ENCODE results near the gene PYY. TPM values are rescaled to one million over a fixed set of nuclear protein-coding genes. Genes with fewer than 3 reads are reported as not detected.

PYY gene
- total and polyA plus RNA-seq, 10 of the 15 experiments (the other 5 are each of a cell fraction or from before 2014, with no cell fraction given), result 0.07 to 0.18 TPM; not detected in 8

GRCh38 chr17:43967251-43967875 lies 13.6 kb upstream of the PYY start (continued):
- no peak for TF ChIP-seq BCLAF1 (IDR thresholded peaks at IDR 0.05)
- TF ChIP-seq SREBF1 (IDR thresholded peaks at IDR 0.05; ENCODE audit: low read length), result no peak
- TF ChIP-seq MEF2B (IDR thresholded peaks at IDR 0.05; ENCODE audit: partially characterized antibody, poor library complexity, severe bottlenecking), result no peak
- TF ChIP-seq FOXM1 (IDR thresholded peaks at IDR 0.05; ENCODE audit: low read depth, low read length), result no peak
- no peak for TF ChIP-seq PRDM15 (CRISPR knock-in tag; IDR thresholded peaks at IDR 0.05)
- TF ChIP-seq CREM (IDR thresholded peaks at IDR 0.05; ENCODE audit: low read depth), result no peak
- TF ChIP-seq EP300 (IDR thresholded peaks at IDR 0.05; ENCODE audit: borderline replicate concordance in 1 of 2, control insufficient read depth in 1 of 2, low read depth in 2 of 2, low read length in 2 of 2), result no peak
- TF ChIP-seq, protein P1, sequence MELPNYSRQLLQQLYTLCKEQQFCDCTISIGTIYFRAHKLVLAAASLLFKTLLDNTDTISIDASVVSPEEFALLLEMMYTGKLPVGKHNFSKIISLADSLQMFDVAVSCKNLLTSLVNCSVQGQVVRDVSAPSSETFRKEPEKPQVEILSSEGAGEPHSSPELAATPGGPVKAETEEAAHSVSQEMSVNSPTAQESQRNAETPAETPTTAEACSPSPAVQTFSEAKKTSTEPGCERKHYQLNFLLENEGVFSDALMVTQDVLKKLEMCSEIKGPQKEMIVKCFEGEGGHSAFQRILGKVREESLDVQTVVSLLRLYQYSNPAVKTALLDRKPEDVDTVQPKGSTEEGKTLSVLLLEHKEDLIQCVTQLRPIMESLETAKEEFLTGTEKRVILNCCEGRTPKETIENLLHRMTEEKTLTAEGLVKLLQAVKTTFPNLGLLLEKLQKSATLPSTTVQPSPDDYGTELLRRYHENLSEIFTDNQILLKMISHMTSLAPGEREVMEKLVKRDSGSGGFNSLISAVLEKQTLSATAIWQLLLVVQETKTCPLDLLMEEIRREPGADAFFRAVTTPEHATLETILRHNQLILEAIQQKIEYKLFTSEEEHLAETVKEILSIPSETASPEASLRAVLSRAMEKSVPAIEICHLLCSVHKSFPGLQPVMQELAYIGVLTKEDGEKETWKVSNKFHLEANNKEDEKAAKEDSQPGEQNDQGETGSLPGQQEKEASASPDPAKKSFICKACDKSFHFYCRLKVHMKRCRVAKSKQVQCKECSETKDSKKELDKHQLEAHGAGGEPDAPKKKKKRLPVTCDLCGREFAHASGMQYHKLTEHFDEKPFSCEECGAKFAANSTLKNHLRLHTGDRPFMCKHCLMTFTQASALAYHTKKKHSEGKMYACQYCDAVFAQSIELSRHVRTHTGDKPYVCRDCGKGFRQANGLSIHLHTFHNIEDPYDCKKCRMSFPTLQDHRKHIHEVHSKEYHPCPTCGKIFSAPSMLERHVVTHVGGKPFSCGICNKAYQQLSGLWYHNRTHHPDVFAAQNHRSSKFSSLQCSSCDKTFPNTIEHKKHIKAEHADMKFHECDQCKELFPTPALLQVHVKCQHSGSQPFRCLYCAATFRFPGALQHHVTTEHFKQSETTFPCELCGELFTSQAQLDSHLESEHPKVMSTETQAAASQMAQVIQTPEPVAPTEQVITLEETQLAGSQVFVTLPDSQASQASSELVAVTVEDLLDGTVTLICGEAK (IDR thresholded peaks at IDR 0.05; ENCODE audit: borderline replicate concordance), result no peak
- TF ChIP-seq JUNB (IDR thresholded peaks at IDR 0.05), result no peak

Data from GM12878 (cell line).